ENCODE results near the gene CNTNAP2. TPM values are rescaled to one million over a fixed set of nuclear protein-coding genes. Genes with fewer than 3 reads are reported as not detected.

Gene CNTNAP2
- total RNA-seq, 2 donors from 2014 or later: 171 to 228 TPM

- Histone ChIP-seq H3K9ac (ENCODE audit: extremely low read depth, low read length, poor library complexity, severe bottlenecking) (no peak overlapping the region), H3K27ac (ENCODE audit: low read depth, low read length) (peak overlapping the region; percentile 90), H3K4me1 (ENCODE audit: control insufficient read depth, insufficient read depth, low read length) (peaks cover 11% of the 10 kb centered on the region), H3K4me3 (ENCODE audit: low read length) (peak overlapping the region; percentile 35), H3K27me3 (ENCODE audit: control insufficient read depth, insufficient read depth, low read length, poor library complexity, severe bottlenecking) (no peaks in the 10 kb centered on the region), H3K9me3 (ENCODE audit: control insufficient read depth, low read length) (peaks cover 9% of the 10 kb centered on the region), H3K36me3 (ENCODE audit: control insufficient read depth, insufficient read depth, low read length) (no peaks in the 10 kb centered on the region)
- Mint-ChIP-seq H3K4me1 (peaks cover 23% of the 10 kb centered on the region), H3K4me3 (peak overlapping the region; percentile 1), H3K9me3 (peaks cover 11% of the 10 kb centered on the region), H3K27me3 (ENCODE audit: insufficient read depth) (no peaks in the 10 kb centered on the region), H3K27ac (peak overlapping the region; percentile 48), H3K36me3 (ENCODE audit: low read depth) (peaks cover 5% of the 10 kb centered on the region)
- no peak for DNase-seq
- no peak for TF ChIP-seq CTCF (conservative IDR thresholded peaks at IDR 0.05)
- 48 to 61% methylated on average over 2 to 3 of the region's 3 CpGs for WGBS, 2 experiments (ENCODE audit: insufficient coverage in 1 of 2, insufficient read length in 1 of 2)
These were observed 1787.6 kb downstream of the CNTNAP2 start for GRCh38 chr7:147904219-147904576.

GRCh38 chr7:147909431-147910148, 1793.0 kb downstream of the CNTNAP2 start:
- no peak for TF ChIP-seq CTCF (conservative IDR thresholded peaks at IDR 0.05)
- H3K4me3 ChIP-seq (ENCODE audit: low read length): no peak overlapping the region
- Mint-ChIP-seq H3K9me3 (peaks cover 3% of the 10 kb centered on the region), H3K4me1 (peaks cover 17% of the 10 kb centered on the region), H3K27ac (peak overlapping the region; percentile 41), H3K27me3 (ENCODE audit: insufficient read depth) (no peaks in the 10 kb centered on the region), H3K36me3 (ENCODE audit: low read depth) (no peaks in the 10 kb centered on the region), H3K4me3 (no peak overlapping the region)
- H3K36me3 ChIP-seq (ENCODE audit: control insufficient read depth, insufficient read depth, low read length): no peaks in the 10 kb centered on the region
- no peaks in the 10 kb centered on the region for H3K27me3 ChIP-seq (ENCODE audit: control insufficient read depth, insufficient read depth, low read length, poor library complexity, severe bottlenecking)
- WGBS, 2 experiments (ENCODE audit: insufficient coverage in 1 of 2, insufficient read length in 1 of 2): 78 to 79% methylated on average over 8 to 10 of the region's 10 CpGs
- H3K4me1 ChIP-seq (ENCODE audit: control insufficient read depth, insufficient read depth, low read length): no peaks in the 10 kb centered on the region
- no peaks in the 10 kb centered on the region for H3K9me3 ChIP-seq (ENCODE audit: control insufficient read depth, low read length)
- DNase-seq: no peak
- no peak overlapping the region for H3K9ac ChIP-seq (ENCODE audit: extremely low read depth, low read length, poor library complexity, severe bottlenecking)
- H3K27ac ChIP-seq (ENCODE audit: low read depth, low read length): no peak overlapping the region

GRCh38 chr7:147911201-147911601, 1794.6 kb downstream of the CNTNAP2 start:
- 63 to 81% methylated on average over 1 to 3 of the region's 3 CpGs for WGBS, 2 experiments (ENCODE audit: insufficient coverage in 1 of 2, insufficient read length in 1 of 2)
- Histone ChIP-seq H3K9ac (ENCODE audit: extremely low read depth, low read length, poor library complexity, severe bottlenecking) (no peak overlapping the region), H3K9me3 (ENCODE audit: control insufficient read depth, low read length) (no peaks in the 10 kb centered on the region), H3K27me3 (ENCODE audit: control insufficient read depth, insufficient read depth, low read length, poor library complexity, severe bottlenecking) (no peaks in the 10 kb centered on the region), H3K27ac (ENCODE audit: low read depth, low read length) (no peak overlapping the region), H3K36me3 (ENCODE audit: control insufficient read depth, insufficient read depth, low read length) (no peaks in the 10 kb centered on the region), H3K4me3 (ENCODE audit: low read length) (no peak overlapping the region), H3K4me1 (ENCODE audit: control insufficient read depth, insufficient read depth, low read length) (no peaks in the 10 kb centered on the region)
- TF ChIP-seq CTCF (conservative IDR thresholded peaks at IDR 0.05): no peak
- no peaks in the 10 kb centered on the region for H3K27me3 Mint-ChIP-seq (ENCODE audit: insufficient read depth)
- H3K36me3 Mint-ChIP-seq (ENCODE audit: low read depth): no peaks in the 10 kb centered on the region
- no peak for DNase-seq
- H3K9me3 Mint-ChIP-seq: no peaks in the 10 kb centered on the region
- peaks cover 22% of the 10 kb centered on the region for H3K4me1 Mint-ChIP-seq
- no peak overlapping the region for H3K4me3 Mint-ChIP-seq
- H3K27ac Mint-ChIP-seq: no peak overlapping the region
